Measurements from ENCODE around the gene REPS2.

- TF ChIP-seq USF2 (CRISPR knock-in tag; IDR thresholded peaks at IDR 0.05) (no peak), SRSF7 (optimal IDR thresholded peaks at IDR 0.05; ENCODE audit: low read depth, low read length) (no peak), ZNF174 (CRISPR knock-in tag; IDR thresholded peaks at IDR 0.05) (no peak), ZNF280A (IDR thresholded peaks at IDR 0.05; ENCODE audit: low read depth, partially characterized antibody) (no peak), RAD51 (IDR thresholded peaks at IDR 0.05; ENCODE audit: borderline replicate concordance, low read depth) (no peak), POLR2A (conservative IDR thresholded peaks at IDR 0.05) (no peak), FOXM1 (IDR thresholded peaks at IDR 0.05; ENCODE audit: low read depth) (no peak), FOXM1 (CRISPR knock-in tag; IDR thresholded peaks at IDR 0.05; ENCODE audit: low read depth) (no peak), ELF4 (CRISPR knock-in tag; IDR thresholded peaks at IDR 0.05) (no peak), NR3C1 (CRISPR knock-in tag; IDR thresholded peaks at IDR 0.05) (no peak), RBM15 (IDR thresholded peaks at IDR 0.05; ENCODE audit: insufficient read depth, low read length) (no peak), ZNF444 (CRISPR knock-in tag; IDR thresholded peaks at IDR 0.05) (no peak), TARDBP (IDR thresholded peaks at IDR 0.05) (no peak)
- TF ChIP-seq, protein P1, sequence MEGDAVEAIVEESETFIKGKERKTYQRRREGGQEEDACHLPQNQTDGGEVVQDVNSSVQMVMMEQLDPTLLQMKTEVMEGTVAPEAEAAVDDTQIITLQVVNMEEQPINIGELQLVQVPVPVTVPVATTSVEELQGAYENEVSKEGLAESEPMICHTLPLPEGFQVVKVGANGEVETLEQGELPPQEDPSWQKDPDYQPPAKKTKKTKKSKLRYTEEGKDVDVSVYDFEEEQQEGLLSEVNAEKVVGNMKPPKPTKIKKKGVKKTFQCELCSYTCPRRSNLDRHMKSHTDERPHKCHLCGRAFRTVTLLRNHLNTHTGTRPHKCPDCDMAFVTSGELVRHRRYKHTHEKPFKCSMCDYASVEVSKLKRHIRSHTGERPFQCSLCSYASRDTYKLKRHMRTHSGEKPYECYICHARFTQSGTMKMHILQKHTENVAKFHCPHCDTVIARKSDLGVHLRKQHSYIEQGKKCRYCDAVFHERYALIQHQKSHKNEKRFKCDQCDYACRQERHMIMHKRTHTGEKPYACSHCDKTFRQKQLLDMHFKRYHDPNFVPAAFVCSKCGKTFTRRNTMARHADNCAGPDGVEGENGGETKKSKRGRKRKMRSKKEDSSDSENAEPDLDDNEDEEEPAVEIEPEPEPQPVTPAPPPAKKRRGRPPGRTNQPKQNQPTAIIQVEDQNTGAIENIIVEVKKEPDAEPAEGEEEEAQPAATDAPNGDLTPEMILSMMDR (IDR thresholded peaks at IDR 0.05 in 2 of 3, conservative IDR thresholded peaks at IDR 0.05 in 1 of 3; ENCODE audit: insufficient read depth in 2 of 3, low read depth in 1 of 3, low read length in 3 of 3) = no peak
Measured at GRCh38 chrX:16934185-16934584, 12.3 kb upstream of the REPS2 start.
